ENCODE measurements around the gene OR5K4.
"Not testable (repeated sequence)": the region's sequence is repeated elsewhere in the genome, so short reads cannot be mapped to it uniquely, and the experiment has no call there.

Gene OR5K4

GRCh38 chr3:98371853-98372252, 18.2 kb downstream of the OR5K4 start:
- DNase-seq = no peak

DNA sequence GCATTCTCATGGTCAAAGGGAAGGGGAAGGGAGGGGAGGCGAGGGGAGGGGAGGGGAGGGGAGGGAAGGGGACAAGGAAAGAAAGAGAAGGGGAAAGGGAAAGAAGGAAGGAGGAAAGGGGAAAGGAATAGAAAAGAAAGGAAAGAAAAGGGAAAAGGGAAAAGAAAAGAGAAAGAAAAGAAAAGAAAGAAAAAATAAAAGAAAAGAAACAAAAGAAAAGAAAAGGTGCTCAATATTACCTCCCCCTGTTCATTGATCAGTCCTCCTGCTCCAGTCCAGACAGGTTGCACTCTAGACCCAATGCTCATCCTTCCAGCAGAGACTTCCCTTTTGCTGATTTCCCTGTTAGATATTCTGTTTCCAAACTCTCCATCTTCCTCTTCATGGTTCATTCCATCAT, 18.8 kb downstream of the OR5K4 start:
- no peak for DNase-seq

DNA sequence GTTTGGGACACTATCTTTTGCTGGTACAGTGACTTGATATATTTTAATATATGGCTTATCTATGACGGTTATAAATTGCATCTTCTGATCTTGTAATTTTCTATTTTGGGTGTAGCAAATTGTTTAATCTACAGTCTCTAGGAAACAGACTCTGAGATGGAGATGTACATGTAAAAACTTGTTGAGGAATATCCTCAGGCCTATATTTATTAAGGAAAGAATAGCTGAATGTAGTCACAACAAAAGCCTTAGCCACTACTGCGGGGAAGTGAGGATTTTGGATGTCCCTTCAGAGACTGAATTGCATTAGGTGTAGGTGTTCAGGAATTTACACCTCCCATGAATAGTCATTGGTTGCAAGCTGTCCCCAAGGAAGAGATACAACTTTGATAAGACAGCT, 23.0 kb downstream of the OR5K4 start:
- no peak for DNase-seq

DNA sequence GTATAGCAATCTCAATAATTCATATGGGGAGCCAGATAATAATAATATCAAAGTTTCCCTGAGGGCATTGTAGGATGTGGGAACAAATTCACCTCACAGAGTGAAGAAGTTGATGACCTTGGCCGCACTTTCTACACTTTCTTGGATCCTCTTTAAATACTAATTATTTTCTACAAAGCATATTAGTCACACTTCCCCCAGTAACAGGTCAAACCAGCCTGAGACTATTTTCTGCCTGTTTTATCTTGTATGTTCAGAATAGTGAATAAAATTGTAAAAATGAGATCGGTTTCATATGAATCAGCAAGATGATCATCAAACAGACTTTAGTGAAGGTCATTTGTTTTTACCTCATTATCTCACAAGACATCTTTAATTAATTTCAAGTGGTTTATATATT, 34.5 kb downstream of the OR5K4 start:
- no peak for DNase-seq

DNA sequence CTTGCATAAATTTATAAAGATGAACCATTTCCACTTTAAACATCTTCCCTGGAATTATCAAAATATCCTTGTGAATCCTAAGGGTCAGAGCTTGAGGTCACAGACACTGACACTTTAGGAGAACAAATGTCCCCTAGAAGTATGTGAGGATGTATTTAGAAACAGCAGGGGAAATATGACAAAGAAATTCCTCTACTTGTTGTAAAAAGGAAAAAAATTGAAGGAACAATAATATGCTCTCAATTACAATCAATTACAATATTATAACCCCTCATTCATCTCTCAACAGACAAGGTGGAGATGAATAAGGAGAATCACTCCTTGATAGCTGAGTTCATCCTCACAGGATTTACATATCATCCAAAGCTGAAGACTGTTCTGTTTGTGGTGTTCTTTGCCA, 36.7 kb downstream of the OR5K4 start, which contains the start of gene OR5K3:
TSS of gene OR5K3 (plus strand) at position 301 of the 400 bp plus-strand sequence. CDS start at position 301, 0 bp downstream.
- DNase-seq = no peak

- no peak for DNase-seq
Measured at GRCh38 chr3:98395101-98395500, 41.4 kb downstream of the OR5K4 start.

DNA sequence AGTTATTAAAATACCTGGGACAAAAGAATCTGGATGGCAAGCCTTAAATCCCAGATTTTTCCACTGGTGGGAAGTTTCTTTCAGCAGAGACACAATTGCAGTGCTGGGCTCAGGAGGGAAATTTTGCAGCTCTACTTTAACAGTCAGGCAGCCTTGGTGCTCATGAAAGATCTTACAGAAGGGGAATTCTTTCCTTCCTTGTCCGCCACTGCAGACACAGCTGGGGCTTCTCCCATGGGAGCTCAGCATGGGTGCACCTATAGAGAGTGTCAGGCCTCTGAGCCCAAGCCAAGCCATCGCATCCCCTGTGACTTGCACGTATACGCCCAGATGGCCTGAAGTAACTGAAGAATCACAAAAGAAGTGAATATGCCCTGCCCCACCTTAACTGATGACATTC, 42.8 kb downstream of the OR5K4 start:
- DNase-seq = not testable (repeated sequence)

DNA sequence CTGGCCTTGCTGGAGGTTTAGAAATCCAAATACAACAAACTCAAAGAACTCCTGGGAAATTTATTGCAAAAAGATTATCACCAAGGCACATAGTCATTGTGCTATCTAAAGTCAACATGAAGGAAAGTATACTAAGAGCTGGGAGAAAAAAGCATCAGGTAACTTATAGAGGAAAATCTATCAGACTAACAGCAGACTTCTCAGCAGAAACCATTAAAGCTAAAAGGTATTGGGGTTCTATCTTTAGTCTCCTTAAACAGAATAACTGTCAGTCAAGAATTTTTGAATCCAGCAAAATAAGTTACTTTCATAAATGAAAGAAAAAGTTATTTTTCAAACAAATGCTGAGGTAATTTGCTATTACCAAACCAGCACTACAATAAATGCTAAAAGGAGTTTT, 44.9 kb downstream of the OR5K4 start:
- no peak for DNase-seq

DNA sequence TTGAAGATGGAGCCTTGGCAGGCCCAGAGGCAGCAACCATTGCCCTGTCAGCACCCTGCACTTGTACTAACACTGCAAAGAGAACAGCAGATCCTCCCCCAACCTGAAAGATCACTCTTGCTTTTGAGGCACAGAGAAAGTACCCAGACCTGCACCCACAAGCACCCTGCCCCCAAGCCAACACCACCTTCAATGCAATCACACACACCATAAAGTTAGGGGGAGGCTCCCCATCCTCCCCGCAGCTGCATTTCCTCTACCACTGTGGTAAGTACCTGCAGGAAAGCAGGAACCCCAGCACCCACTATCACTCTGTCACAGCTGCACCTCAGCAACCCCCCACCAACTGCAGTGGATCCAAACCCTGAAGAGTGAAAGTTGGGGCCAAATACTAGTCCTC, 48.9 kb downstream of the OR5K4 start:
- no peak for DNase-seq

GRCh38 chr3:98404010-98404409, 50.4 kb downstream of the OR5K4 start:
- DNase-seq = no peak

Data from suppressor macrophage treated with lipopolysaccharide for 1 hour (primary cell).